HG03460 (cell line): ENCODE data around the gene BMPR1B.

Source experiments
- ATAC-seq: cut with Tn5 transposase; IDR thresholded peaks from one replicate; pipeline ENCODE4 v1.9.1; 2021; ENCODE audit not compliant: unreplicated experiment

Gene BMPR1B

GRCh38 chr4:94905511-94905910, 147.8 kb downstream of the BMPR1B start:
- ATAC-seq: no peak

DNA sequence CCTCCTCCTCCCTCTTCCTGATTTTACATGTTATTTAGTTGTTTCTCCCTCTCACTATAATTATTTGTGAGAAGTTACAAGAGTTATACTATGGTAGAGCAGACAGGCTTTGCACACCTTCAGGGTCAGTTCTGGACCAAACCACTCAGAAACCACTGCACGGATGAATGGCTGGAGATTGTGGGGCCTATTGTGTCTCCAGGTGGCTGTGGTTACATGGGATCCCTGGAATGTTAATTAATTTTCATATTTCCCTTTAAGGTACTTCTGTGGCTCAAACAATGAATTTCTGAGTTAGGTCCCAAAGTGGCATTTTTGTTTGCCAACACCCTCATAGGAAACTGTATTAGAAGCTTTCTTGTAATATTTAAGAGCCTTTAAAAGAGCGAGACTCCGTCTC, 151.9 kb downstream of the BMPR1B start:
- ATAC-seq: no peak

- ATAC-seq: no peak
Observed at GRCh38 chr4:94911106-94911505, 153.4 kb downstream of the BMPR1B start.

GRCh38 chr4:94912606-94913005, 154.9 kb downstream of the BMPR1B start:
- ATAC-seq: no peak

DNA sequence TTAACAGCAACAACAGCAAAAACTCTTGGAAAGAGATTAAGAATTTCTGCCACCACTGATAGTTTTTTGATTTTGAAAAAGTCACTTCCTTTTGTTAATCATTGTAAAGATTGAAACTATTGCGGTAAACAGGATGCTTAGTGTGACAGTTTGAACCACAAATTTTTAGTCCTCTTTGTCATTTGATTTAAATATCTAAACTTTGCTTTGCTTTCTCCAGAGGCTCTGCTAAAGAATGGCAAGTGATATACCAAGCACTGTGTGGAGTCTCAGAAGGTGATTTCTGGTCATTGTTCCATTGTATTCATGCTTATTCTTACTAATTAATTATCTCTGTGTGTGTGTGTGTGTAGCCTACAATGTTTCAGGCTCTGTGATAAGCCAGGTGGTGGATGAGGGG, 155.6 kb downstream of the BMPR1B start:
- peak; percentile 85 for ATAC-seq

DNA sequence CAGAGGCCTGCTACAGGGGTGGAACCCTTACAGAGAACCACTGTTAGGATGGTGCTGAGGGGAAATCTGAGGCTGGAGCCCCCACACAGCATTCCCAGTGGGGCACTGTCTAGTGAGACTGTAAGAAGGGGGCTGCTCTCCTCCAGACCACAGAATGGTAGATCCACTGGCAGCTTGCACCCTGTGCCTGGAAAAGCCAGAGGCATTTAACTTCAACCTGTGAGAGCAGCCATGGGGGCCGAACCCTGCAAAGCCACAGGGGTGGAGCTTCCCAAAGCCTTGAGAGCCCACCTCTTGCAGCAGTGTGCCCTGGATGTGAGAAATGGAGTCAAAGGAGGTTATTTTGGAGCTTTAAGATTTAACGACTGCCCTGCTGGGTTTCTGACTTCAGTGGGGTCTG, 159.4 kb downstream of the BMPR1B start:
- no peak for ATAC-seq

DNA sequence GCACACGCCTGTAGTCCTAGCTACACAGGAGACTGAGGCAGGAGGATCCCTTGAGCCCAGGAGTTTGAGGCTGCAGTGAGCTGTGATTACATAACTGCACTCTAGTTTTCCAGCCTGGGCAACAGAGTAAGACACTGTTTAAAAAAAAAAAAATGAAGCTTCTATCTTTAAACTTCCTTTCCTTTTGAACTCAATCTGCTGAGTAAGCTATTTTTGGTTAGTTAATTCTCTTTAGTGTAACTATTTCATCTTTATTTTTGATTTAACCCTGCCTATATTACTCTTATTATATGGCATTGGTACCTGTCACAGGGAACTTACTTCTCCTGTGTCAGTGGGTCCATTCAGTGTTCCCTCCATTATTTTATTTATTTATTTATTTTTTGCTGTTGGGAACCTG, 160.8 kb downstream of the BMPR1B start:
- no peak for ATAC-seq

GRCh38 chr4:94920369-94920768, 162.6 kb downstream of the BMPR1B start:
- ATAC-seq: no peak

DNA sequence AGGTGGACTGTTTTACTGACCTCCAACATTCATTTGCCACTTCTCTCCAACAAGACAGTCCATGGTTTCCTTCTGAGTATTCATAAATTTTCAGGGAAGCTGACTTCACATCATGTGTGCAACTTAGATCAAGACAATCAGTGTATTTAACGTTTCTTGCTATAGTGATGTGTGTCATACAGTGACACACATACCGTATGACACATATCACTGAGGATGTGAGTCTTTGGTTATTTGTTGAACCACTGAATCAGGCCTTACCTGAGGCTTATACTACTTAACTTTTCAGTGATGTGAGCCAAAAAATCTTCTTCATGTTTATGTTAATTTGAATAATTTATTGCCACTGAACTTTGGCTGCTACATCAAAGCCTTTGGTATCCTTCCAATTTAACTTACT, 166.8 kb downstream of the BMPR1B start:
- no peak for ATAC-seq

GRCh38 chr4:94925764-94926347, 168.1 kb downstream of the BMPR1B start:
- no peak for ATAC-seq

DNA sequence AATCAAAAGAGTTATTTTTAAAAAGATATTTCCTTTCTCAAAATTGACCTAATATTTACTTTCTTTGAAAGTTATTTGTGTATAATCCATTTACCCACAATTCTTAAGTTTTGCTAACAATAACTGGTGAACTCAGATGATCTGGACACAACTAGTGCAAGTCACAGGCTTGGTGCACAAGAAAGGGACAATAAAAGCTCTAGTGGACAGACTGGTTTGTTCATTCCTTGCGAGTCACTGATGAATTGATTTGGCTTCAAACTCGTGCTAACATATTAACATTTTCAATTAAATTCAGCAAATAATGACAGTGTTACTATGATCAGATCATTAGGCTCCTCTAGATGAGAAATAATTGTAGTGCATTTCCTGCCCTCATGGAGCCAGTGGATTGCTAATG, 169.2 kb downstream of the BMPR1B start:
- no peak for ATAC-seq

DNA sequence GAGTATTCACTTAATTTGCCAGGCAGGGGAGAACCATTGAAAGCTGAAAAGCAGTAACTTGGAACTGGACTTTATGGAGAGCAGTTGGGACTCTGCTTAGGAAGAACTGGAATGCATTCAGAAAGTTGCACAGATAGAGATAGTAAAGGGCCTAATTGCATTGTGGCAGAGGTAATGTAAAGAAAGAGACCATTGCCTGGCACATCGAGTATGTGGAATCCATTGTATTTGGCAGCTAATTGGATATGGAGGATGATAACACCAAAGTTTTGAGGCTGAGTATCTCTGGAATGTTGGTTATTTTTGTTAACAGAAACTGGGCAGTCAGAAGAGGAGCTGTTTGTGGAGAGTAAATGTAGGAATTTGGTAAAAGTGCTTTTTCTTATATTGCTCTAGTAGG, 169.9 kb downstream of the BMPR1B start:
- ATAC-seq: no peak

DNA sequence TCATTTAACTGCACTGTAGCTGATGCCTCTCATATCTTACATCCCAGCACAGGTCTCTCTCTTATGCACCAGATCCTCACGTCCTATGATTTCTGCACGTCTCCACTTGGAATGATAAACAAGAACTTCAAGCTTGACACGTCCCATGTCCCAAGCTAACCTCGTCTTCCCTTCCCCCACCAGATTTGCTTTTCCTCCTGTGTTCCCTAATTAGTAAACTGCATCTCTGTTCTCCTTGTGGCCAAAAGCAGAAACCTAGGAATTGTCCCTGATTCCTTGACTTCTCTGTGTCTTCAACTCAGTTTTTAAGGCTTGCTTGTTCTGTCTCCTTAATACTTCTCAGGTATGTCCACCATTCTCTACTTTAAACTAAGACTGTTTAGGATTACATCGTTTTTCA, 171.9 kb downstream of the BMPR1B start:
- no peak for ATAC-seq

DNA sequence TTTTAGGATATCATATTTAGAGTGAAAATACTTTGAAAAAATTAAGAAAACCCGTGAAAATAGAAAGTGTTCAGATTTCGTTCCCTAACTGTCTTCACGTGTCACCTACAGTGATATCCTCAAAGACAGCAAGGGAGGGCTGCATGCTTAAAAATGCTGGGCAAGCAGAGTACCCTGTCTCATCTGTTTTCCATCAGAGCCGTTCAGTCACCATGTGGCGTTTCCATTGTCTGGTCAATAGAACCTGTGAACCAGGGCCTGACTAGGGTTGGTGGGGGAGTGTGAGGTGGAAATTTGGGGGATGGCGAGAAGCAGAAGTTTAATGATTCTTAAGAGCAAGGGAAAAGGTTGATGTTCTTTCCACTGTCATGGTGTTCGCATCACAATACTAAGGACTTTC, 173.9 kb downstream of the BMPR1B start:
- ATAC-seq: no peak

- ATAC-seq: no peak
Observed at GRCh38 chr4:94932366-94932765, 174.6 kb downstream of the BMPR1B start.

DNA sequence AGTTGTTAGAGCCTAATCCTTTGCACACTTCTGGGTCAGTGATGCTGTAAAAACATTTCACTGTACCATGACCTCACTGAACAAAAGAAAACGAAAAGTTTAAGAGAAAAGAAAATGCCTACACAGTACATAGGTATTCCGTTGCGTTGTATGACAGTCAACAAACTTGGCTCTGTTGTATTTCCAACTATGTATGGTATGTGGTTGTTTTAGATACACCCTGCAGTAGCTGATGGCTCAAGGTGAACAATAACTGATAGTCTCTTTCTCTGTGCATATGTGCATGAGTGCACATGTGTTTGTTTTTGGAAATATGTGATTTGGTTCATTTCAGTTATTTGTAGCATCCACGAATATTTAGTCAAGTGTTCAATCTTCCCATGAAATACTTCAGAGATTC, 176.0 kb downstream of the BMPR1B start:
- no peak for ATAC-seq

DNA sequence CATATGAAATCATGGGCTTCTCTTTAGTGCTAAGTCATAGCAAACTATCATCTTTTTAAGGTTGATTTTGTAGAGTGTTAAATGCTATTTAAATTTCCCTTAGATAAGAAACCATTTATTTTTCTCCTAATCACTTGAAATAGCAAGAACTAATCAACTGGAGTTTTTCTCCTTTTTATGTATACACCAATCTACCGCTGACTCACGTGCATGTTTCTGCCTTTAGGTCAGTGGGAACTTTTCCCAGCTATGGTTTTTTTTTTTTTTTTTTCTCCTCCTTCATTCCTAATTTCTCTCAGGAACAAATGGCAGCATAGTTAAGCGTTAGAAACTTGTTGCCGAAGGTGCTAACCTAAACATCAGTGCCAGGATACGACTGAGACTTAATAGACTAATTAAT, 176.4 kb downstream of the BMPR1B start:
- no peak for ATAC-seq

DNA sequence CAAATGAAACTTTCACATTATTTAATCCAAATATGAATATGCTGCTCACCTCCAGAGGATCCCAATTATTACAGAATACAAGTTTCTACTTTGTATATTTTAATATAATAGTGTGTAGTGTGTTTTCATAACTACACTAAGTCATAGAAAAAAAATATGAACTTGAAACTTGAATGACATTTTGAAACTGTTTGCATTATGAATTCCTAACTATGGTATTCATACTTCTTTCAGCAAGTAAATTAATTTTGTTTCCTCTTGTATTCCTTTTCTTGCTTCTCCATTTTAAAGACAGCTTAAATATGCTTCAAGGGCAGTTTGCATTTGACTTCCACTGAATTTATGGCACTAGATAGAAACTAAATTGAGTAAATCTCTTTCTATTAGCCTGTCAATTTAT, 177.1 kb downstream of the BMPR1B start:
- no peak for ATAC-seq

DNA sequence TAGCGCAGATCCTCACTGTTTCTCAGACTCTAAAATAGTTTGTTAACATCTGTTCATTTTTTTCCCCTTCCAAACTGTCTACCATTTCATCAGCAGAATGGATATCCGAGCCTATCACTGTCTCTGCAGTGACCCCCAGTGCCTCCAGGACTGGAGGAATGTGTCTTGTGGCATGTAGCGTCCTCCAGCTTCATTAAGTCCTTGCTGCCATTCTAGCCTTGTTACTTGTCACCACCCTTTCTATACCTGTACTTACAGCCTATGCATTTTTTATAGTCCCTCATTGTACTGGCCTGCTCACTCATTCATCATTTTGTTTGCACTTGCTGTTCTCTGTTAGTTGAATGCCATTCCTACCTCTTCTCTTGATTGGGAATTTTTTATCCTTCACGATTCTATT, 179.1 kb downstream of the BMPR1B start:
- ATAC-seq: no peak

DNA sequence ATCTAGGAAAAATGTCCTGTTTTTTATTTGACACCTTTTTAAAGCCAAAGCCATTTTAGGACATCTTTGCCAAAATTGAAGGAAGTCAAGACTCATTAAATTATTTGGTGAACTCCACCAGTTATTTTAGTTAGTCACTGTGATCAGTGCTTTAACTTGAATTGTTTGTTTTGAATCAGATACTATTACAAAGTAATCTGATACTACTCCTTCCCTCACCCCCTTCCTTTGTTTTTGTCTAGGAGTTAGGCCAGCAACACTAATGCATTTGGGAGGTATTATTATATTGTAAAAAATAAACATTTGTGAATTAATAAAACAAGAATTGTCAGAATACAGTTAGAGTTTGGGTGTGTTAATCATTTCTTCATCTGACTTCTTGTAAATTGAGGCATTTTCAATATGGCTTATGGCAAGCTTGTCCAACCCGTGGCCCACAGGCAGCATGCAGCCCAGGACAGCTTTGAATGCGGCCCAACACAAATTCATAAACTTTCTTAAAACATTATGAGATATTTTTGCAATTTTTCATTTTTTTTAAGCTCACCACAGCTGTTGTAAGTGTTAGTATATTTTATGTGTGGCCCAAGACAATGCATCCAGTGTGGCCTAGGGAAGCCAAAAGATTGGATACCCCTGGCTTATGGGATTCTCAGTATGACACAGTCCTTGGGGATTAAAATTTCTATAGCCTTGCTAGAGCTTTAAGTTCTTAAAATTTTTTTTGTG, 182.2 kb downstream of the BMPR1B start:
- no peak for ATAC-seq

DNA sequence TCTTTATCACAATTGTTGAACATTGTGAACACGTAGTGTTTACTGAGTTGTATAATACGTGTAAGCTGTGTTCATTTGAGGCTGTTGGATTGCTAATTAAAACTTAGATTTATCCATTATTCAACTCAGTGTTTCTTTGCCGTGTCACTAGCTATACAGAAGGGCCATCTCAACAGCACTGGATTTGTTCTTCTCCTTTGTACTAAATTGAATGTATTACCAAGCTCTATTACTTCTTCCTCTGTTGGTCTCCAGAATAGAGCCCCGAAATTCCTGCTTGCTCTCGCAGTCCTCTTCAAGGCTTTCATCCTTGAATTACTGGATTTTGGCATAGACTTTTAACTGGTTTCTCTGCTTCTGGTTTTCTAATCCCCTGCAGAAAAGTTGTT, 182.8 kb downstream of the BMPR1B start:
- ATAC-seq: no peak

- no peak for ATAC-seq
Observed at GRCh38 chr4:94941706-94942105, 184.0 kb downstream of the BMPR1B start.

- no peak for ATAC-seq
Observed at GRCh38 chr4:94944726-94945125, 187.0 kb downstream of the BMPR1B start.
